OCI-LY1 (cell line): Measurements from ENCODE around the gene BAX.

Experiments
- CTCF ChIP-seq: fragments of 200-600 bp; sonication (generic), shearing (Covaris generic); IDR thresholded peaks from 2 replicates; pipeline ENCODE4 v1.5.1; 2017; ENCODE audit warnings: mild to moderate bottlenecking, antibody characterized with exemption, low read length, moderate library complexity, mixed read lengths
- EZH2 ChIP-seq: fragments of 200-600 bp; sonication (generic), shearing (Covaris generic); IDR thresholded peaks from 2 replicates; pipeline ENCODE4 v1.8.0; 2017; ENCODE audit warnings: borderline replicate concordance, mixed run types, mild to moderate bottlenecking, antibody characterized with exemption, low read length, moderate library complexity, mixed read lengths

- no peak for TF ChIP-seq CTCF
- no peak for TF ChIP-seq EZH2
Observed at GRCh38 chr19:48945817-48946216, 8.9 kb upstream of the BAX start.
